Endothelial cell of umbilical vein (primary cell): ENCODE measurements around the gene TRPM3. TPM values are rescaled to one million over a fixed set of nuclear protein-coding genes. Genes with fewer than 3 reads are reported as not detected.

Experiments used
- BruUV-seq: library from RNA; stranded (reverse); fragments of 400-500 nt; replicated peaks from 2 replicates; lab custom pipeline; 2021; lab: Mats Ljungman, UMichigan
- CTCF ChIA-PET: fragments of 300-600, 350-600 bp; sonication (Branson Sonifier 250); formaldehyde crosslinking; loops from one replicate; lab custom pipeline; 2021; ENCODE audit warnings: antibody characterized with exemption, inconsistent platforms; lab: Charles Lee
- POLR2A ChIA-PET: fragments of 300-600, 350-600 bp; sonication (Branson Sonifier 250); formaldehyde crosslinking; loops from one replicate; lab custom pipeline; 2021; ENCODE audit warnings: antibody characterized with exemption, inconsistent platforms; lab: Charles Lee
- DNase-seq: peaks from one replicate; pipeline ENCODE4 v3.0.0-alpha.2; 2011; ENCODE audit warnings: low read depth, low spot score
- FAIRE-seq: peaks from 2 replicates; lab custom pipeline; 2011; peaks lifted over from hg19 to GRCh38; lab: Jason Lieb, UNC
- H2AFZ ChIP-seq: 2 replicates; pipeline ENCODE4 v1.6.0; 2012; ENCODE audit warnings: low read depth, low read length, control low read depth, inconsistent platforms
- H3K27ac ChIP-seq: 2 replicates; pipeline ENCODE4 v1.5.1; 2011; ENCODE audit warnings: low read depth, mild to moderate bottlenecking, control low read depth, low read length, moderate library complexity; ENCODE audit not compliant: insufficient read depth
- H3K27me3 ChIP-seq, 2 experiments: 2 replicates each; pipeline versions ENCODE4 v1.6.0 to v1.6.1; 2011; ENCODE audit warnings: low read length in 2 of 2, mixed read lengths in 1 of 2; ENCODE audit not compliant: control insufficient read depth in 2 of 2, insufficient read depth in 2 of 2
- H3K36me3 ChIP-seq, 2 experiments: 2 replicates in 1 of 2; 3 replicates in 1 of 2; pipeline ENCODE4 v1.5.1; 2011; ENCODE audit warnings: low read length in 2 of 2, mild to moderate bottlenecking in 1 of 2, moderate library complexity in 1 of 2; ENCODE audit not compliant: control insufficient read depth in 2 of 2, insufficient read depth in 2 of 2; ENCODE audit errors: extremely low read depth in 1 of 2
- H3K4me1 ChIP-seq: 3 replicates; pipeline ENCODE4 v1.5.1; 2011; ENCODE audit warnings: mild to moderate bottlenecking, low read length; ENCODE audit not compliant: control insufficient read depth, insufficient read depth; ENCODE audit errors: extremely low read depth
- H3K4me2 ChIP-seq: 2 replicates; pipeline ENCODE4 v1.6.1; 2011; ENCODE audit warnings: low read length, control low read depth, mixed read lengths; ENCODE audit not compliant: insufficient read depth
- H3K4me3 ChIP-seq, 3 experiments: fragments of 200-600 bp in 1 of 3; sonication (generic), shearing (Covaris generic) in 1 of 3; replicated peaks in 1 of 3; 2 replicates each; pipeline ENCODE4 v1.5.1; 2011 to 2016; ENCODE audit warnings: control low read depth in 3 of 3, low read length in 3 of 3, mild to moderate bottlenecking in 2 of 3, inconsistent platforms in 1 of 3, low read depth in 1 of 3, moderate library complexity in 1 of 3; ENCODE audit not compliant: insufficient read depth in 1 of 3
- H3K79me2 ChIP-seq: 2 replicates; pipeline ENCODE4 v1.6.0; 2012; ENCODE audit warnings: low read length, inconsistent platforms; ENCODE audit not compliant: control insufficient read depth, insufficient read depth
- H3K9ac ChIP-seq: replicated peaks from 2 replicates; pipeline ENCODE3; 2011; ENCODE audit warnings: low read length, control low read depth; ENCODE audit not compliant: insufficient read depth; ENCODE audit errors: extremely low read depth
- H3K9me1 ChIP-seq: replicated peaks from 3 replicates; pipeline ENCODE4 v1.6.0; 2011; ENCODE audit warnings: mild to moderate bottlenecking, low read length; ENCODE audit not compliant: control insufficient read depth, insufficient read depth; ENCODE audit errors: extremely low read depth
- H3K9me3 ChIP-seq: replicated peaks from 2 replicates; pipeline ENCODE4 v1.5.1; 2012; ENCODE audit warnings: low read length, inconsistent platforms; ENCODE audit not compliant: control insufficient read depth, insufficient read depth
- H4K20me1 ChIP-seq: replicated peaks from 2 replicates; pipeline ENCODE3; 2011; ENCODE audit warnings: mild to moderate bottlenecking, low read length; ENCODE audit not compliant: control insufficient read depth, insufficient read depth; ENCODE audit errors: extremely low read depth
- EZH2 ChIP-seq: IDR thresholded peaks from 2 replicates; pipeline ENCODE4 v1.6.1; 2012; ENCODE audit warnings: borderline replicate concordance, low read depth, mild to moderate bottlenecking, moderate library complexity, low read length, inconsistent platforms; ENCODE audit not compliant: severe bottlenecking
- FOS ChIP-seq: IDR thresholded peaks from 2 replicates; pipeline ENCODE4 v1.6.1; 2011; ENCODE audit warnings: mild to moderate bottlenecking, low read length, moderate library complexity, borderline replicate concordance; ENCODE audit not compliant: insufficient read depth
- JUN ChIP-seq: IDR thresholded peaks from 2 replicates; pipeline ENCODE4 v1.6.1; 2011; ENCODE audit warnings: borderline replicate concordance, low read depth; ENCODE audit not compliant: insufficient read length, insufficient read depth
- MAX ChIP-seq: IDR thresholded peaks from 2 replicates; pipeline ENCODE4 v1.6.1; 2011; ENCODE audit not compliant: insufficient read depth, insufficient read length
- POLR2AphosphoS5 ChIP-seq: IDR thresholded peaks from 2 replicates; pipeline ENCODE4 v1.6.1; 2012; ENCODE audit warnings: low read depth, mild to moderate bottlenecking, control low read depth, low read length, moderate library complexity; ENCODE audit not compliant: insufficient read depth
- dilution Hi-C: fragments of 300-500 bp; cut with MboI; formaldehyde crosslinking; loops from one replicate; pipeline ENCODE4 v1.15.0; 2019; ENCODE audit warnings: low sequenced_read_pairs; ENCODE audit not compliant: extremely low pct_ligation_motif_present
- intact Hi-C: fragments of 100-400 bp; cut with micrococcal nuclease; formaldehyde crosslinking; loops from one replicate; pipeline ENCODE4 v1.10.0; 2022
- polyA plus RNA-seq, 4 experiments: library from polyadenylated mRNA; depleted of rRNA in 3 of 4; stranded (reverse) in 3 of 4; unstranded in 1 of 4; fragments of >200 nt; gene quantifications; 2 replicates each; pipeline versions ENCODE4 v1.2.1 to v1.2.3, GENCODE V29; 2011 to 2012; ENCODE audit warnings: missing spikeins in 1 of 4
- total RNA-seq: library from RNA; stranded (reverse); gene quantifications from 2 replicates; pipeline ENCODE4 v1.2.3, GENCODE V29; 2021

Gene TRPM3
- total and polyA plus RNA-seq, 2 donors (not counting 3 experiments of a cell fraction or from before 2014, with no cell fraction given) = 0.17 to 0.33 TPM

- no peak for FAIRE-seq
- intact Hi-C loops = no loop called here
These were observed 281.2 kb downstream of the TRPM3 start for GRCh38 chr9:70840266-70840665.

GRCh38 chr9:70835323-70835722, 286.1 kb downstream of the TRPM3 start:
- TF ChIP-seq POLR2AphosphoS5 (no peak), MAX (no peak), EZH2 (no peak), FOS (no peak)
- FAIRE-seq = no peak
- Histone ChIP-seq H4K20me1 (no peaks in the 10 kb centered on the region), H3K27me3 (no peaks in the 10 kb centered on the region), H2AFZ (no peak overlapping the region), H3K36me3 (no peaks in the 10 kb centered on the region), H3K79me2 (no peaks in the 10 kb centered on the region), H3K4me1 (peaks cover 4% of the 10 kb centered on the region), H3K4me2 (no peak overlapping the region), H3K9me3 (no peaks in the 10 kb centered on the region), H3K27ac (no peak overlapping the region), H3K9me1 (no peaks in the 10 kb centered on the region), H3K9ac (no peak overlapping the region), H3K4me3 (no peak overlapping the region)
- dilution Hi-C loops = no loop called here
- ChIA-PET CTCF (no interaction called here), POLR2A (no interaction called here)
- BruUV-seq = no TSS peak
- intact Hi-C loops = loop anchor here (5.0 kb wide), 1 partner anchor 193 kb away; no protein-coding TSS in a partner anchor
- no peak for DNase-seq

More at GRCh38 chr9:70840266-70840665, 281.2 kb downstream of the TRPM3 start:
- dilution Hi-C loops = no loop called here
- TF ChIP-seq JUN = no peak
- CTCF ChIA-PET = no interaction called here
- Histone ChIP-seq H3K79me2 (no peaks in the 10 kb centered on the region), H3K4me3 (no peak overlapping the region), H3K9ac (no peak overlapping the region), H4K20me1 (no peaks in the 10 kb centered on the region), H2AFZ (no peak overlapping the region), H3K9me1 (no peaks in the 10 kb centered on the region), H3K9me3 (no peaks in the 10 kb centered on the region), H3K27ac (no peak overlapping the region), H3K36me3 (no peaks in the 10 kb centered on the region), H3K27me3 (no peaks in the 10 kb centered on the region), H3K4me2 (no peak overlapping the region), H3K4me1 (no peaks in the 10 kb centered on the region)
- no TSS peak for BruUV-seq
- POLR2A ChIA-PET = no interaction called here
- DNase-seq = no peak
